Left lobe of liver (tissue), 2 donors: ENCODE results near the gene AGO1. TPM values are rescaled to one million over a fixed set of nuclear protein-coding genes. Genes with fewer than 3 reads are reported as not detected.

Source experiments
- ATAC-seq: fragments of 200-7000 bp; cut with Tn5 transposase; one replicate; pipeline ENCODE4 v1.9.1; 2020; ENCODE audit warnings: mild to moderate bottlenecking, moderate library complexity
- DNase-seq: peaks from one replicate; pipeline ENCODE4 v3.0.0-alpha.2; 2020; ENCODE audit warnings: low spot score
- total RNA-seq: library from RNA; stranded (reverse); gene quantifications from one replicate; pipeline ENCODE4 v1.2.1, GENCODE V29; 2021
- donor health status: DM: no; HTN: no; CAD: no; lungs with moderate emphysema.
- donor health status: DM: no; HTN: yes; CAD: no.

AGO1 gene
- total RNA-seq: 10.7 TPM

DNA sequence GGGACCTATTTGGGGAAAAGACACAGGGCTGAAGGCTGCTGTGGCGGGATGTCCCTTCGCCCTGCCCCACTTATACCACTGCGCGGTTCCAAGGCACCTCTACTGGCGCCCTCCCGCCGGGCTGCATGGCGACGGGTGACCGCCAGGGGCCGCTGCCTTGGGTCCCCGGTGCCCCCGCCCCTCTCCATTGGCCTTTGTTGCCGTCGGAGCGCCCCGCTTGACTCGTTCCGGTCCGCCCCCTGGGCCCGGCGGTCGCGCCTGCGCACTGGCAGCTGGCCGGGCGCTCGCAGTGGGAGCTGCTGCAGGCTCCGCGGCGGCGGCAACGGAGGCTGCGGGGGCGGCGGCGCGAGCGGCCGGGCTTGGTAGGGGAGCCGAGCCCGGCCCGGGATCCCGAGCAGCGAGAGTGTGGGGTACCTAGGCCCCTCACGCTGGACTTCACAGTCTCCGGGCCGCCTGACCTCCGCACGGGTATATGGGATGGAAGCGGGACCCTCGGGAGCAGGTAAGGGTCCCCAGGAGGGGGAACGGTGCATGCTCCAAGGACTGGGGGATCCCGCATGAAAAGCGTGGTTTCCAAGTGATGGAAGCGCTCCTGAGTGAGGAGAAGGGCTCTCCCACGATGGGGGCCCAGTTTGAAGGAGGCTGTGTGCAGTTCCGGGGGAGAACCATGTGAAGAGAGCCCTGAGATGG, at the start of gene AGO1:
TSS of gene AGO1 (plus strand) at position 265 of the 690 bp plus-strand sequence. CDS start at position 478, 213 bp downstream.
- ATAC-seq (peak; percentile 96), DNase-seq (peak; percentile 96)

DNA sequence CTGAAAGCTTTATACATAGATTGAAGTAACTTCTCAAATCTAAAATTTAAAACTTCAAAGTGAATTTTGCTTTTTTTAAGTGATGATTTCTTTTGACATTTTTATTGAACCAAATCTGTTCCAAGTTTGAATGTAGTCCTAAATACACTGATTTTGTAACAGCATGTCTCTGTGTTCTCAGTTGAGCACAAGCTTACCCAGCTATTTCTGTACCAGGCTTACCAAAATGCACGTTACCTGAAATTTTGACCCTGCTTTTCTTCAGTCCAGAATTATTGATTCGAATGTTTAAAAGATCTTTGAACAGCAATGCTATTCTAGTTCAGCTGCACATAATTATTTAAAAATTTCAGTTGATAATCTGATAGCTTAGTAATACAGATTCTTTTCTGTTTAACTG, 49.6 kb upstream of the AGO1 start:
- DNase-seq: no peak
- ATAC-seq: peak; percentile 90

DNA sequence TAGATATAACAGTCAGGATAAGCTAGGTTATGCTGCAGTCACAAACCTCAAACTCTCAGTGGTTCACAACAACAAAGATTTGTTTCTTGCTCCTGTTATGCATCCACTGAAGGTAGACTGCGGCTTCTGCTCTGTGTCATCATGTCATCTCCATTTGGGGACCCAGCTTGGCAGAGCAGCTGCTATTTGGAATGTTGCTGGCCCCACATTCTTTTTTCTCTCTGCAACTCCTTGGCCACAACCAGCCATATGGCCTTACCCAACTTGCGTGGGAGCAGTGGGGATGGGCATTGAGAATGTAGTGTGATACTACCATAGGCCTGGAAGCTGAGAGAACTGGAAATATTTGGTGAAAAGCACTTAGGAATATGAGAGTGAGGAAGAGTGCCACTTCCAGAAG, 48.8 kb upstream of the AGO1 start:
- DNase-seq (no peak), ATAC-seq (no peak)

DNA sequence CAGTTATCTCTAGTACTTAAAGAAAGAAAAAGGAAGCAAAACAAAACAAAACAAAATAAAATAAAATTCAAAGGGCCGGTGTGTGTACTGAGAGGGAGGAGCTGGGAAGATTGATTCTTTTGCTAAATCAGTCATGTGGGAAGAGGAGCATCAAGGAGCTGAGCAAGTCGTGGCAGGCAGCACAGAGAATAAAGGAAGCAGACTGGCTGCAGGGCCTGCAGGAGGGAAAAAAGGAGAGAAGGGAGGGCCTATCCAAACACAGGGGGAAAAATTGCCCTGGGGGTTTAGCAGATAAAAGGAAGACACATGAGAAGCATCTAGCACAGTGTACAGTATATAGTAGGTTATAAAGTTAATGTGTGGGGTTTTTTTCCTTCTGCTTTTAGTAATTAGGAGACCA, 47.6 kb upstream of the AGO1 start:
- ATAC-seq: no peak
- no peak for DNase-seq

DNA sequence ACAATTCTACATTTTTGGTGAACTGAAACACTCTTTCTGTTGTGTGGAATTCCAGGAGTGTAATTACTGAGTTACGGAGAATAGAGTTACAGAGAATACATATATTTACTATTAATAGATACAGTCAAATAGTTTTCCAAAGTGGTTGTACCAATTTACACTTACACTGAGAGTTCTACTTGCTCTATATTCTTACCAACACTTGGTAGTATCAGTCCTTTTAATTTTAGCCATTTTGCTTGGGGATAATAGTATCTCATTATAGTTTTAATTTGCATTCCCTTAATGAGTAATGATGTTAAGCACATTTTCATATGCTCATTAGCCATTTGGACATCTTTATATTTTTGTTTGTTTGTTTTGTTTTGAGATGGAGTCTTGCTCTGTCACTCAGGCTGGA, 46.3 kb upstream of the AGO1 start:
- ATAC-seq (no peak), DNase-seq (no peak)

DNA sequence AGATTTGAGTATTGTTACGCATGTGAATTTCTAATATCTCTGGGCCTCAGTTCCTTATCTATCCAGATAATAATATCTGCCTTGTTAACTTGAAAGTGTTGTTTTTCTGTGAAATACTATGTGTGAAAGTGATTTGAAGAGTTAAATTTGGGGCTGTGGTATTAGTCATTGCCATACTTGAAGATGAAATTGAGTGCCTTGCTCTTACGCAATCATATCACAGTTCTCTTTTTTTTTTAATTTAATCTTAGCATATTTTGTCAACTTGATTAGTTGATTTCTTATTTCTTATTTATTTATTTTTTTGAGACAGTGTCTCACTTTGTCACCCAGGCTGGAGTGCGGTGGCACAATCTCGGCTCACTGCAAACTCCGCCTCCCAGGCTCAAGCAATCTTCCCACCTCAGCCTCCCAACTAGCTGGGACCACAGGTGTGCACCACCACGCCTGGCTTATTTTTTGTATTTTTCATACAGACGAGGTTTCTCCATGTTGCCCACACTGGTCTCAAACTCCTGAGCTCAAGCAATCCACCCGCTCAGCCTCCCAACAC, 44.2 kb upstream of the AGO1 start:
- DNase-seq: no peak
- ATAC-seq: no peak

DNA sequence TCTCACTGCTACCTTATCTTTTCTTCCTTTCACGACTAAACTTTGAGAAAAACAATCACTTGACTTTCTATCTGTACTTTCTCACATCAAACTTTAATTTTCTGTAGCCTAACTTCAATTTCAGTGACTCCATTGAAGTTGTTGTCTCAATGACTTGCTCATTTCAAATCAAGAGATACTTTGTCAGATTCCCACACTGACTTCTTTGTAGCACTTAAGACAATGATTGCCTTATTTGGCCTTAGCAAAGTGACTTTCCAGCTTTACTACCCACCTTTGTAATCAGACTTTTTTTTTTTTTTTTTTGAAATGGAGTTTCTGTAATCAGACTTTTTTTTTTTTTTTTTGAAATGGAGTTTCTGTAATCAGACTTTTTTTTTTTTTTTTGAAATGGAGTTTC, 38.2 kb upstream of the AGO1 start:
- ATAC-seq (no peak), DNase-seq (no peak)

DNA sequence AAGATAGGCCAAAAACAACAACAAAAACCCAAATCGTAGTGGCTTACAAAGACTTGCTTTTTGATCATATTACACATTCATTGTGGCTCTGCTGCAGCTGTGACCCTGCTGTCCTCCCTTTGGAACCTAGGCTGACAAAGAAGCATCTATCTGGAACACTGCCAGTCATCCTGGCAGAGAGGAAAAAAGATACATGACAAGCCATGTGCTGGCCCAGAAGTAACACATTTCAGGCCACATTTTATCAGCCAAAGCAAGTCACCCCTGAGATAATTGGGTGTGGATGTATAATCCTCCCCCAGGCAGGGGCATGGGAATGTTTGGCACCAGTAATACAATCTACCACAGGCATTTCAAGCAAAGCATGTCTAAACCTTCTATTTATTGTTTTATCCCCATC, 37.2 kb upstream of the AGO1 start:
- ATAC-seq (no peak), DNase-seq (no peak)

DNA sequence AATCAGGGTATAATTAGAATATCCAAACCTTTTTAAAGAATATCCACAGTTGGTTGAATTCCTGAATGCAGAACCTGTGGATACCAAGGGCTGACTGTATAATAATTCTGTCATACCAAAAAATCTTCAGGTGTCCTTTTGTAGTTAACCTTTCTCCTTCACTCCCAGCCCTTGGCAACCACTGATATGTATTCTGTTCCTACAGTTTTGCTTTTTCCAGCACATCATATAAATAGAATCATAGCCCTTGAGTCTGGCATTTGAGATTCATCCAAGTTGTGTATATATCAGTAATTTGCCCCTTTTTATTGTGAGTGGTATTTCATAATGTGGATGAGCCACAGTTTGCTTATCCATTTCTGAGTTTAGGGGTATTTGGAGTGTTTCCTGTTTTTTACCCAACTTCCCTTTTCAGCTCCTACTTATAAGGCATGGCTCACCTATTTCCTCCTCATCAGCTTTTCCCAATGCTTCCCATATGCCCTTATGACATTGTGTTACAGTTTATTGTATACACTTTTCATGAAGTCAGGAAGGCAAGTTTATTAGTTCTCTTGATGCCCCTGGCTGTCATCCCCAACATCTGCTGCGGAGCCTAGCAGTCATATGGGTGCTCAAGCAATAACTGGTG, 35.0 kb upstream of the AGO1 start:
- DNase-seq: no peak
- no peak for ATAC-seq

DNA sequence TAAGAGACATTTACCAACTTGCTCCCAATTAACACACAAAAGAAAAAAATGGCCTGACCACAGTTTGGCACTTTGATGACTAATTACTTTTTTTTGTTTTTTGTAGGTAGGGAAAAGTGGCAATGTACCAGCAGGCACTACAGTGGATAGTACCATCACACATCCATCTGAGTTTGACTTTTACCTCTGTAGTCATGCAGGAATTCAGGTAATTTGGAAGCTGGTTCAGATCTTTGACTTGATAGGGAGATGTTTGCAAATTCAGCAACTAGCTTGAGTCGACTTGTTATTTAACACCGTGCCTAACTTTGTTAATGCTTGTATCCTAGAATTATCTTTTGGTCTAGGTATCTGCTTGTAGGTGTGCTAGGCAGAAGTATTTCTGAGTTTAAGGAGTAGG, 33.0 kb upstream of the AGO1 start:
- DNase-seq (no peak), ATAC-seq (no peak)

DNA sequence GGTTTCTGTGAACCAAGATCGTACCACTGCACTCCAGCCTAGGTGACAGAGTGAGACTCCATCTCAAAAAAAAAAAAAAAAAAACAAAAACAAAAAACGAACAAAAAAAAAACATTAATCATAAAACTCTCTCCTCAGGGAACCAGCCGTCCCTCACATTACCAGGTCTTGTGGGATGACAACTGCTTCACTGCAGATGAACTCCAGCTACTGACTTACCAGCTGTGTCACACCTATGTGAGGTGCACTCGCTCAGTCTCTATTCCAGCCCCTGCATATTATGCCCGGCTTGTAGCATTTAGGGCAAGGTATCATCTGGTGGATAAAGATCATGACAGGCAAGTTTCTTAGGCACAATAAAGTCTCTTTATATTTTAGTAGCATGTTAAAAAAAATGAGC, 32.3 kb upstream of the AGO1 start:
- ATAC-seq (no peak), DNase-seq (no peak)

DNA sequence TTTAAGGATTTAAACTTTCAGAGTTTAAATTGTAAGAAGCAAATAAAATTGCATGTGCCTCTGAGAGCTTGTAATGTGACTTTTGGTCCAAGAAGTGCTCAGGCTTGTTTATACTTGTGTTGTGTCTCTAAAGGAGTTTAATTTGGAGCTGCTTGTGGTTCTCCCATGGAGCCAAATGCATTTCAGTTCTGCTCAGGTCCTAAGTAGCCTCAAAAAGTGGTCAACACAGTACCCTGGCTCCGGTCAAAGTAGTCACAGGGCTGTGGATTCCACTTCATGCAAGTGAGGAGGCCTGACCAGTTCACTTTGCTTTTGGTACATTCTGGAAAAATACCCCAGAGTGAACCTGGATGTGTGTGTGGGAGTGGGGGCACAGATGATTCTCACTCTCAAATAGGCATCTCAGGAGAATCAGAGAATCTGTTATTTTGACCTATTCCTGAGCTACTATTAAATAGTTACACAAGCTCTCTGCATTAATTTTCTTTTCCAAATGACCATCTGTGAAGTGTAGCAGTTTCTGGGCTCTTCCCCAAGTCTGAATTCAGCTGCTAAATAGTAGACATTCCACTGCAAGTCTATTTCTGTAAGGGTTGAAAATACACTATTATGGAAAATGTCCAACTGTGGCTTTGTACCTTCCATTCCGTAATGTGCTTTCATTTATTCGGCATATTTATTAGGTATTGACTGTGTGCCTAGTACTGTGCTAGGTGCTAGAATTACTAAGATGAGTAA, 31.7 kb upstream of the AGO1 start:
- DNase-seq: no peak
- ATAC-seq: no peak

DNA sequence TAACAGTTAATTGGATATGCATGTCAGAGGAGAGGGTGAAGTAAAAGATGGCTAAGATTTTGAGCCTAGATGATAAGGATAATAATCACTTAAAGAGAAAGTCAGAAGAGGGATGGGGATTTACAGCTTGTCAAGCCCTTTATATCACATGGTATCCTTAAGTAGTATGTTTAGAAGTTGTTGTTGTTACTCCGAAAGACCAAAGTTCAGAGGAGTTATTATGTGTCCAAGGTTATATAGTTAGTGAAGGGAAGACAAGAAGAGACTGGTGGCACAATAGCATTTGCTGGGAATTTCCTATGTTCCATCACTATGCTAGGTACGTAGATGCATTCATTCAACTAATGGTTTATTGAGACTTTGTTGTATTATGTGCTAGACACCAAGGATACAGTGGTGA, 30.8 kb upstream of the AGO1 start:
- no peak for DNase-seq

DNA sequence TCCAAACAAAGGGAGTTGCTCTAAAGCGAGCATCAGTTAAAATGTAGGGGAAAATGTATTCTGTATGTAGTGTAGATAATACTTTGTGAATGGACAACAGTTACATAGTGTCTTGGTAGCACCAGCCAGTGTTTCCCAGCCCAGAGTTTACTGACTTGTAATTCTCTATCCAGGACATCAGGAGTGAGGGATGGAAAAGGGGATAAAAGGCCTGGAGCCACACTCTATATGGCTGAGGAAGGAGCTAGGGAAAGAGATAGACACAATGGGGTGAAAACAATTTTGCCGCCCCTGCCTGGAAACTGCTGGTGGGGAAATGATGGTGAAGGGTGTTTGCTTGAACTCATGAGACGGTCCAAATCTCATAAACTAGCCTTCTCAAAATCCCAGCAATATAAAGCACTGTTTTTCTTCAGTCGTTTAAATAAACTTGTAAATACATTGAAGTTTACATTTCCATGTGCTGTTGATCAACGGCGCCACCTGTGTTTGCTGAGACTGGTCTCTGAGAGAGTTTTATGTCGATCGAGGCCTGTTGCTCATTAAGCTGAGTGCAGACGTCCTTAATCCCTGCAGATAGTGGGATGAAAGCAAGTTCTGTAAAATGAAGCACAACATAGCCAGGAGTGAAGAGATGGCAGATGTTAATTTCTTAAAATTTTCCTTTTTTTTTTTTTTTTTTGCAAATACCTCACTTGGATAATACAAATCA, 27.9 kb upstream of the AGO1 start:
- DNase-seq (no peak), ATAC-seq (no peak)

More for the DNA sequence above, 30.8 kb upstream of the AGO1 start:
- ATAC-seq: no peak

DNA sequence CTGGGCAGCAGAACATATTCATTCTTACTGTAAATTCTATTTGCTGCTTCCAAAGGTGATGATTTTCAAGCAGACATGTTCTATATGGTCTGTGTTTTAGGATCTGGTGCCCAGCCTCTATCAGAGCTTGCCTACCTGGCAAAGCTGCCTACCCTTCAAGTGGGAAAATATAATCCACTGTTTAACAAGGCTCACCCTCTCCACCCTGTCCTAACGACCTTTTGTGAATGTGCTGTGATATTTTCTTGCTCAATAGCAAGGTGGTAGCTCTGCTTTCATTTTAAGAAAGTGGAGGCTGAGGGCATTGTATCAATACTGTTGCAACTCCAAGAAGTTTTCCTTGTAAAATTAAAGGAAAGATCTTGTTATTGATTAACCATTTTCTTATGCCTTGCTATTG, 26.0 kb upstream of the AGO1 start:
- no peak for DNase-seq

DNA sequence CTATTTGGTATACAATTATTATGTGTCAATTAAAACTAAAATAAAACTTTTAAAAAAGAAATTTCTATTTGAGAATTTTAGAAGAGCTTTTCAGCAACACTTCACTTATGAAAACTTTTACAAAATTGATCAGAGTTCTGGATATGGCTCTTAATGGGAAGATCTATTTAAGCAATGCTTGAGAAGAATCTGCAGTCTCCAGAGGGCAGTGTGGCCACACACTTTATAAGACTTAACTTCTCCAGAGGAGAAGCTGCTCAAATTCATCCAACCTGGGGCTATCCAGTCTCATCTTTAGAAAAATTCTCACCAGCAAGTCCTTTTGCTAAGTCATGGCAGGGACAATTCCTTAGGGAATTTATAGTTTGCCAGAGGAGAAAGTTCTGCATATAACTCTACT, 25.2 kb upstream of the AGO1 start:
- peak; percentile 53 for ATAC-seq
- no peak for DNase-seq

More for the DNA sequence above, 26.0 kb upstream of the AGO1 start:
- peak; percentile 37 for ATAC-seq

DNA sequence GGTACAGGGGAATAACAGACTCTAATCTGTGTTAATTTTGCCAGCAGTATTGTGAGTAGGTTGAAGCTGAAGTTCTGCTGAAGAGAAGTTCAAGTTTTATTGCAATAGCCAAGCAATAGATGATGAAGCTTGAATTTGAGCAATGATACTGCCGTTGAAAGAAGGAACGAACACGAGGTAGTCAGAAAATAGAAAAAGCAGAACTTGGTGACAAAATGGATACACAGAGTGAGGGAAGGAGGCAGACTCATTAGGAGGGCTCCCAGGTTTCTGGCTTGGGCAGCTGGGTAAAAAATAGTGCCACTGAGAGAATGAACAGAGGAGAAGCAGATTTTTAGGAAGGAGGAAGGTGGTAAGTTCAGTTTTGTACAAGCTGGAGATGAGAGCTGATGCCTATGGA, 22.3 kb upstream of the AGO1 start:
- no peak for ATAC-seq

DNA sequence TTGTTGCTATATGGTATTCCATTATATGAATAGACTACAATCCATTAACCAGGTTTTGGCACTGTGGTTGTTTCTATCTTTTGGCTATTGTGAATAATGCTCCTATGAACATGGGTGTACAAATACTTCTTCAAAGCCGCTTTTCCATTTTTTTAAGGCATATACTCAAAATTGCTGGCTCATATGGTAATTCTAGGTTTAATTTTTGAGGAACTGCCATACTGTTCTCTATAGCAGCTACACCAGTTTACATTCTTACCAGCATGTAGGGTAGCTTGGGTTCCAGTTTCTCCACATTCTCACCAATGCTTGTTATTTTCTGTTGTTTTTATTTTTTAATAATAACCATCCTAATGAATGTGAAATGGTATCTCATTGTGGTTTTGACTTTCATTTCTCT, 19.9 kb upstream of the AGO1 start:
- no peak for DNase-seq
- no peak for ATAC-seq

More for the DNA sequence above, 22.3 kb upstream of the AGO1 start:
- no peak for DNase-seq

DNA sequence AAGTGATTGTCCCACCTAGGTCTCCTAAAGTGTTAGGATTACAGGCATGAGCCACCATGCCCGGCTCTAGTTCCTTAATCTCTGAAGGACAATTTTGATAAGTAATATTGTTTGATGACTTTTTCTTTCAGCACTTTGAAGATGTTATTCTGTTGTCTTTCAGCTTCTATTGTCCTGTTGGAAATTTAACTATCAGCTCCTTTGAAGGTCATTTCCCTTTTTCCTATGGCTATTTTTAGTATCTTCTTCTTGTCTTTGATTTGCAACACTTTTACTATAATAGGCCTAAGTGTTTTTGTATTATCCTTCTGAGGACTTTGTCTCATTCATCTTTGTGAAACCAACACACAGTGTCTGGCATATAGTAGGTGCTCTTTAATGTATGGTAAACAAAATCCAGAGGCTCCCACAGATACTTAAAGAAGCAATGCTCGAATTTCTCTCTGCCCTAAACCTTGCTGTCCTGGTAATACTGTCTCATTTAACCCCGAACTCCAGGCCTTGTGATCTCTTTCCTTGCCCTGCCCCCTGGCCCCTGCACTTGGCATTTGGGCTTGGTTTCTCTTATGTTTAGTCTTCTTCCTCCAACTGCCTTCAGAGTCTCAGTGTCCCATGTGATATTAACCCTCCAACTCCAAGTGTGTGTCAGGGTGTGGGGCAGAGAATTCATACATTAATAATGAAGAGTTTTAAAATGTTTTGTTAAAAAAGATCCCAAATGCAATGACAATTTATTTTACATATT, 19.0 kb upstream of the AGO1 start:
- DNase-seq (no peak), ATAC-seq (no peak)

DNA sequence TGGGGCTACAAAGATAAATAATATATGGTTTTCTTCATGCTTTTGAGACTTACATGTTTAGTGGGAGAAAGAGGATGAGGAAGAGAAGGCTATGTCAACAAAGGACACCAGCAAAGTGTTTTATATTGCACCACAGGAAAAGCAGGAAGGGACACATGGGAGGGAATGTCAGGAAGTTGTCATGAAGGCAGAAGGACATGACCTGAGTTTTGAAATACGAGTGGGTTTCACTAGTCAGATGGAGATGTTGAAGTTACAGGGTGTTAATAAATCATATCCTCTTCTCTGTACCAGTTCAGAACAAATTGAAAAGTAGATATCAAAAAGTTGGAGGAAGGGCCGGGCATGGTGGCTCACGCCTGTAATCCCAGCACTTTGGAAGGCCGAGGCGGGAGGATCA, 18.2 kb upstream of the AGO1 start:
- ATAC-seq: peak; percentile 18
- no peak for DNase-seq

DNA sequence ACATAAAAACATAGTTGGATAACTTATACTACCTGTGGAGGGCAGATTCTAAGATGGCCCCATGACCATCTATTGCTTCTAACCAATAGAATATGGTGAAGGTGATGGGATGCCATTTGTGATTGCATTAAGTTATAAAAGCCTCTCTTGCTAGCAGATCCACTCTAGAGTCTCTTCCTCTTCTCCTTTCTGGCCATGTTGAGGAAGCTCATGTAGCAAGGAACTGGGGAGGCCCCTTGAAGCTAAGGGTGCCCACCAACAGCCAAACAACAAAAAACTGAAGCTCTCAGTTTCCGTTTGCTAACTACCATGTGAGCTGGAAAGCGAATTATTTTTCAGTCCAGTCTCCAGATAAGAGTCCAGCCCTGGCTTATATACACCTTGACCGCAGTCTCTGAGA, 16.0 kb upstream of the AGO1 start:
- ATAC-seq (peak; percentile 26), DNase-seq (no peak)
